ENCODE measurements around the gene ABCF2.

DNA sequence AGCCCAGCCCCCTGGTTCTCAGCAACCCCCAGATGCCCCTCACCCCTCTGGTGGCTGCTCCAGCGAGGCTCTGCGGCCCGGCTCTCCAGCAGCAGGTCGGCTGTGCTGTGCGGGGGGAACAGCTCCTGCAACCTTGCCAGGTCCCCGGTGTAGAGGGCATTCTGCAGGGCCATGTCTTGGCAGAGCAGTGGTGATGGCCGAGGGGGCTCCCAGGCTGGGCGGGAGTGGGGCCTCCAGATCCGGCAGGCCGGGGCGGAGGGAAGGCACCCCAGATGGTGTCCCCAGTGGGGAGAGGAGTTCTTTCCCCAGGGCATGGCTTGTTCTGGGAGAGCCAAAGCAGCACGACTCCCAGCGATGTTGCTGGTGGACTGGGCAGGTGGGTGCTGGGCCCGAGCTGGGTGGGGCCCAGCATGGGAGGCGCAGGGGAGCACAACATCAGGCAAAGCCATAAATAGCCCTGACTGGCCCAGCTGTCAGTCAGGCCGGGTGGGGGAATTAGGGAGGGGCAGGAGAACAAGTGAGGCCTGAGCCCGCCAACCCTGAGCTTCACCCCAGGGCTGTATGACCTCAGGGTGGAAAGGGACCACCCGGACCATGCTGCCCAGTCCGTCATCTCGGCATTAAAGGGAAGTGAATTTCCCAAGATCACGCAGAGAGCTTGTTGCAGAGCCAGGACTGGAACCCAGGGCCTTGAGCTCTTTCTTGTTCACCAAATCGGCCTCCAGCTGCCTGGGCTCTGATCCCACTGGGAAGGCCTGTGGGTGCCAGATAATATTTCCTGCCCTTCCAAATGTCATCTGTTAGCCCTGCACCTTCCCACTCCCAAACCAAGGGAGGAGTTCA lies 39.4 kb downstream of the ABCF2 start:
- TF ChIP-seq, protein P1, sequence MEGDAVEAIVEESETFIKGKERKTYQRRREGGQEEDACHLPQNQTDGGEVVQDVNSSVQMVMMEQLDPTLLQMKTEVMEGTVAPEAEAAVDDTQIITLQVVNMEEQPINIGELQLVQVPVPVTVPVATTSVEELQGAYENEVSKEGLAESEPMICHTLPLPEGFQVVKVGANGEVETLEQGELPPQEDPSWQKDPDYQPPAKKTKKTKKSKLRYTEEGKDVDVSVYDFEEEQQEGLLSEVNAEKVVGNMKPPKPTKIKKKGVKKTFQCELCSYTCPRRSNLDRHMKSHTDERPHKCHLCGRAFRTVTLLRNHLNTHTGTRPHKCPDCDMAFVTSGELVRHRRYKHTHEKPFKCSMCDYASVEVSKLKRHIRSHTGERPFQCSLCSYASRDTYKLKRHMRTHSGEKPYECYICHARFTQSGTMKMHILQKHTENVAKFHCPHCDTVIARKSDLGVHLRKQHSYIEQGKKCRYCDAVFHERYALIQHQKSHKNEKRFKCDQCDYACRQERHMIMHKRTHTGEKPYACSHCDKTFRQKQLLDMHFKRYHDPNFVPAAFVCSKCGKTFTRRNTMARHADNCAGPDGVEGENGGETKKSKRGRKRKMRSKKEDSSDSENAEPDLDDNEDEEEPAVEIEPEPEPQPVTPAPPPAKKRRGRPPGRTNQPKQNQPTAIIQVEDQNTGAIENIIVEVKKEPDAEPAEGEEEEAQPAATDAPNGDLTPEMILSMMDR (IDR thresholded peaks at IDR 0.05): no peak
- no peak for TF ChIP-seq POLR2A (IDR thresholded peaks at IDR 0.05)
- no peak for TF ChIP-seq POLR2AphosphoS5 (IDR thresholded peaks at IDR 0.05)
